GM19240 (cell line): ENCODE measurements around the gene TMED10.
"Not testable (repeated sequence)": the region's sequence is repeated elsewhere in the genome, so short reads cannot be mapped to it uniquely, and the experiment has no call there.

Experiments
- DNase-seq: peaks from one replicate; pipeline ENCODE4 v3.0.0; 2011; ENCODE audit warnings: low spot score; ENCODE audit not compliant: insufficient read length

TMED10 gene

DNA sequence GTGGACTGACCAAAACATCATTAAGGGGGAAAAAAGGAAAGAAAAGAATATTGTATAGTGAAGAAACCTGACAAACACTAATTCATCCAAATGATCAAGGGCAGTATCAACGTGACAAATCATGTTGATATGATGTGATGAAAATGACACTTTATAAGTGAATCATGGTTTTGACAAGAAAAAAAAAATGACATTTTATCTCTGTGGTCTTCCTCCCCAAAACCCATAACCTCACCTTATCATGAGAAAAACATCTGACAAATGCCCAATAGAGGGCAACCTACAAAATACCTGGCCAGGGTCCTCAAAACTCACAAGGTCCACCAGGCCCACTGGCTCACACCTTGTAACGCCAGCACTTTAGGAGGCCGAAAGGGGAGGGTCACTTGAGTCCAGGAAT is 13.8 kb downstream of the TMED10 start:
- DNase-seq, result no peak

DNA sequence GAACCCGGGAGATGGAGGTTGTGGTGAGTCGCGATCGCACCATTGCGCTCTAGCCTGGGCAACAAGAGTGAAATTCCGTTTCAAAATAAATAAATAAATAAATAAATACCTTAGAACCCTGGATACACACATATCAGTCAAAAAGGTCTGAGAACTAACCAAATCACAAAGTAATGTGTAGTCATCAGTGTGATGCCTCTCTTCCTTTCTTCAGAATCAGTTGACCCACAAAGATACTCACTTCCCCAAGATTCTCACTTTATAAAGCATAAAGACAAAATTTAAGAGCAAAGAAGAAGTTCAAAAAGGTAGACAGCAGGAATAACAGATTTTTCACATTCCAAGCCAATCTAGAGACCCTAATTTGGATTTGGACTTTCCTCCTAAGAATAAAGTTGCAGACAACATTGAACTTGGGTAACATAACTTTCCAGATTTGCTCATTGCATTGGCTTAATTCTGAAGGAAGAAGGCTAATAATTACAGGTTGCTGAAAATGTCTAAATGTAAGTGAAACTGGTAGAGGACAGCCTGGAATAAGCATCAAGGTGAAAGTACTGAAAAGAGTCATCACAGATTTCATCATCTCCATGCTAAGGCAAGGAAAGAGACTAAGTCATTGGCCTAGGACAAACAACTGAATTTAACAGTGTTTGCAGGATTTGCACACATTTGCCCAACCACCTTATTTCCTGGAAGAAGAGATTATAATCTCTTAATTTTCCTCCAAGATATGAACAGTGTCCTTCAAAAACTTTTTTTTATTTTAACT is 17.4 kb downstream of the TMED10 start:
- no peak for DNase-seq

DNA sequence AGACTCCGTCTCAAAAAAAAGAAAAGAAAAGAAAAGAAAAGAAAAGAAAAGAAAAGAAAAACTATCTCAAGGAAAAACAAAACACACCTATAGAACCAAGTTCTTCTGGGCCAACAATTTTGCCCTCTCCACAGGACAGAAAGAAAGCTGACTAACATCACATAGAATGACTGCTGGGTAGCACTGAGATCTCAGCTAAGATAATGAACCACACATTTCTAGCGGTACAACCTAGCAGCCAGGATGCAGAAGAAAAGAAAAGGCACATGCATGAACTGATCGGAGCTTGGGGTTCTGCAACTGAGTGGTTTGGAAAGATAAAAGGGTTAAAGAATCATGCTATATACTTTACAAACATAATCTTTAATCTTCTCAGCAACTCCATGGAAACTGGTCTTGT is 19.5 kb downstream of the TMED10 start:
- DNase-seq, result no peak

DNA sequence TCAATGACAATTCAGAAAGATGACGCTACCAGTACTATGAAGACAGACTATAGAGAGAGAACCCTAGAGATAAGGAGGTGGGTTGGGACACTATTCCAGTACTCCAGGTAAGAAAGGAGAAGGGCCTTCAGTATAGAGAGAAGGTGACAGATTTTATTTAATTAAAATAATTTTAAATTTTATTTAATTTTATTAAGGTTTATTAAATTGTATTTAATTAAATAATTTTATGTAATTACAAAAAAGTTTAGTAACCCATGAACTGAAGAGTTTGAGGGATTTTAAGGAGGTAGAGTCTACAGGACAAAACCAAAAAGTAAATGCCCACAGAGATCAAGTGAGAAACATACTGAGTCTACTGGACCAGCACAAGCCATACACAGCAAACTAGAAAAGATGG is 20.3 kb downstream of the TMED10 start:
- DNase-seq, result no peak

DNA sequence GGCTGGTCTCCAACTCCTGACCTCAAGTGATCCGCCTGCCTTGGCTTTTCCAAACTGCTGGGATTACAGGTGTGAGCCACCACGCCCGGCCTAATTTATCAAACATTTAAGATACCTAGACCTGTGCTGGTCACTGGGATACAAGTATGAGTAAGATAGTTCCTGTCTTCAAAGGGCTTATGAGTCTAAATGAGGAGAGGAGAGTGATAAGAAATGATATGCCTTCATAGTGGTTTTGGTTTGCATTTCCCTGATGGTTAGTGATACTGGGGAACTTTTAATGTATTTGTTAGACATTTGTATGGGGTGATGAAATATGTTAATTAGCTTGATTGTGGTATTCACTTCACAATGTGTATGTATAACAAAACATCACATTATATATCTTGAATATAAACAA is 21.2 kb downstream of the TMED10 start:
- DNase-seq, result no peak

DNA sequence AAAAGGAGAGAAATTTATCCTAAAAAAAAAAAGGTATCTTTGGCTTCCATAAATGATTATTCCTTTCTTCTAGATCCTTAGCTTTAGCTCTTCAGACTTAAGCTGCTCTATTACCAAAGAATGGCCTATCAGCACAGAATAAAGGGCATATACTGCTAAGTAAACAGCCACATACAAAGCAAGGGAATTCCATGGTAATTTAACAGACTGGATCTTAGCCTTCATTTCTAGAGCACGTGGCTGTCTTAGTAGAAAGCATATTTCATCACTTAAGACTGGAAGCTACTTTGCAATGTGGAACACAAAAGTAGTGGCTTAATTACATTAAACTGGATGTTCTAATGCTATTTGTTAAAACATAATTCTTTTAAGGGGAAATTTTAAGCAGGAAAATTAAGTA is 23.1 kb downstream of the TMED10 start:
- DNase-seq, result no peak

DNA sequence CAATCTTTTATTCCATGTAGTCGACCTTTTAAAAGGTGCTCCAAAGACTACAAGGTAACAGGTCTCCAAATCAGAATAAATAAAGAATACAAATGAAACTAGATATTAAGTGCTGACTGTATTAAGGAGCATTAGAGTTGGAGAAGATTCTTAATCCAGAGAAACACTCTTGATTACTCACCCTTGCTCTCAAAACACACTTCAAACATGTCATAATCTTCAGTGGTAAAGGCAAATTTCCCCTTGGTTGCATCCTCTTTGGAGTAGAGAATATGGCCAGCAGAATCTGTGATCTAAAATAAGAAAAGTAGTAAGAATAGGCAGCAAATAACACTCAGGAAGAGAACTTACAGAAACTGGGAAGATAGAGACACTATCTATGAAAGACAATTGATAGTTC is 24.6 kb downstream of the TMED10 start:
- no peak for DNase-seq

DNA sequence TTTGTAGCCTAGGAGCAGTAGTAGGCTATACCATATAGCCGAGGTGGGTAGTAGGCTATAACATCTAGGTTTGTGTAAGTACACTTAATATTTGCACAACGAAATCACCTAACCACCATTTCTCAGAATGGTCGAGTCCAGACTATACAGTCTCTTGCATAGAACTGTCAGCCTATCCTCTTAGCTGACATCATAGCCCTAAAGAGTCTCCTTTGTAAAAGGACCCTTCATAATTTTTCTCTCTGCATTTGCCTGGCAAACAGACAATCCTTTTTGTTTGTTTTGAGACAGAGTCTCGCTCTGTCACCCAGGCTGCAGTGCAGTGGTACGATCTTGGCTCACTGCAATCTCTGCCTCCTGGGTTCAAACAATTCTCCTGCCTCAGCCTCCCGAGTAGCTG is 25.8 kb downstream of the TMED10 start:
- DNase-seq, result not testable (repeated sequence)

DNA sequence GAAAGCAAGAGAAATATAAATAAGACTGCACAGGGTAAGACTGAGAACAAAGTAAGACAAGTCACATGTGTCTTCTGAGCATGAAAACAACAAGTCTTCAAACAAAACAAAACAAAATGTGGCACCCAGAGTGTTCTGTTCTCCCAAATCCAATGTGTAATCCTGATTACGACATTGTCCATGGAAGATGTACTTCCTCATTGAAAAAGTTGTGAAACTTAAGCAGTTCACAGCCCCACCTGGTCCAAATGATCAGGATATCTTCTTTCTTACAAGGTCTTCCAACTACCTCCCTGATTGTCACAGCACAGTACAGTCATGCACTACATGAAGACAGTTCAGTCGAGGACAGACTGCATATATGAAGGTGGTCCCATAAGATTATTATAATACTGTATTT is 26.3 kb downstream of the TMED10 start:
- DNase-seq, result no peak

DNA sequence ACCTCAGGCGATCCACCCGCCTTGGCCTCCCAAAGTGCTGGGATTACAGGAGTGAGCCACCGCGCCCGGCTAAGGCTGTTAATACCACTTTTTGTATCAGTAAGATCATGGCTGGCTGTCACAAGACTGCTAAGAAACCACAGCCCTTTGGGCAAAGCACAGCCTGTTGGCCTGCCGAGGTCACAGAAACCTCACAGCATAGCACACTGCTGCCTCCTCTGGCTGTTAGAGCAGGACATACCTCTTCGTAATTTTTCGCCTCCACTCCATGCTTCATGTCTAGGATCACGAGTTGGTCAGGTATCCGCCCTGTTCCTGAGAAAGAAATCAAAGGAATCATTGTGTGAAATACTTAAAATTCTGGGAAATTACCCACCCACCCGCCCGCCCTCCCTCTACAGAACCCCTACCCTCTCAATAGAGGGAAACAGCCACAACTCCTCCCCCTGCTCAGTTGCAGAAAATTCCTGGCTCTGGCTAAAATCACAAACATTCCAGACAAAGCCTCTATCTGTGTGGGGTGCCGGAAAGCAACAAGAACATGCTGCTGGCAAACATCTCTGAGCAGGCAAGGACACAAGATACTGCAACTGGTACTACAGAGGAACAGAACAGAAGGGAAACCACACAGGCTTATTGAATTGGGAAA is 28.9 kb downstream of the TMED10 start:
- DNase-seq, result no peak

DNA sequence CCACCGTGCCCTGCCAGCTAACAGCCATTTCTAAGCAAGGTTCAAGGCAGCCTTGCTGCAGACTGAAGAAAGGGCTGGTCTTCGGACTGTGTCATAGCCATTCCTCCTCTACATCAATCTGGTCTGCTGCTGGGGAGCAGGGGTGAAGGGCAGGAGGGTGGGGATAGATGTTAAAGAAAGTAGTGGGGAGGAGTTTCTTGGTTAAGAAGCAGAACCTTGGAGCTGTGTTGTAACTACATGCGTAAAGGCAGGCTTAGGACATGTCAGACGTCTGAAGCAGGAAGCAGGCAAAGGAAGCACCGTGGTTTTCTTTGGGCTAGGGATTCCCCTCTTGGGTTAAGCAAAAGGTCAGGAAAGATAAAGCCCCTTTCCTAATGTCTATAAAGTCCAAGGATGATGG is 31.5 kb downstream of the TMED10 start:
- no peak for DNase-seq

DNA sequence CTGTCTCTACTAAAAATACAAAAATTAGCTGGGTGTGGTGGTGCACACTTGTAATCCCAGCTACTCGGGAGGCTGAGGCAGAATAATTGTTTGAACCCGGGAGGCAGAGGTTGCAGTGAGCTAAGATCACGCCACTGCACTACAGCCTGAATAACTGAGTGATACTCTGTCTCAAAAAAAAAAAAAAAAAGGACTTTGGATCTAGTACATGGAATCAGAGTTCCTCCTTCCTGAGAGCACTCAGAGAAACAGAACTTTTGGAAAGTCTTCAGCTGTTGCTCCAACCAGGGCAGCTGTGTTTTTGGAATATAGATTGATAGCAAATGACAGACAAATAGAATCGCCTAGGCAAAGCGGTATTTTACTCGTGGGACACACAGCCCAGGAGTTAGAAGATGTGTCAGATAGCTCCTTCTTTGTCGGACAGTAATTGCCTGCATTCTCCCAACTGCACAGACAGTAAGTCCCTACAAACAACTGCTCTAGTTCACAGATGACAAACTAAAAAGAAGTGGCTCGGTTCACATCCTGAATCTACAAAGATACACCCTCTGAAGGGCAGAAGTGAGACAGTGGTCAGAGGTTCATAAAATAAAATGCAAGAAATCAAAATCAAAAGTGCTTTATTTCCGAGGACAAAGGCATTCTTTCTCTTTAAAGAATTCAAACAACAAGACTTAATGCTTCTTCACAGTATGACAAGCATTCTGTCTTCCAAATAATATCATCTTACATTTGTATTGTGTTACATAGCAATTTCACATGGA is 32.5 kb downstream of the TMED10 start:
- no peak for DNase-seq

DNA sequence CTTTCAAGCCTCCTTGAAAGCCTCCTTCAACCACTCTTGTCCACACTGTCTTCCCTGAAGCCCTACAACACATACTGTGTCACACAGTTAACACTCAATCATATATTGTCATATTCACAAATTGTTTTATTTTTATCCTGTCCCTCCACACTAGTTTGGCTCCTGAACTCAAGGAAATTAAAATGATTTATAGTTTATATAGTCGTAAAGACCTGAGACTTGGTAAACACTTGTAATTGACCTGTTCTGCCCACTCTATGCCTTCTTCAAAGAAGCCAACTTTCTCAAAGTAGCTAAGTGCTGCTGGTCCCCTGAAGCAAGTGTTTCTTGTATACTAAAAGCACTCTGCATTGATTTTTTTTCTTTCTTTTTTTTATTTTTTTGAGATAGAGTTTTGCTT is 33.9 kb downstream of the TMED10 start:
- no peak for DNase-seq

DNA sequence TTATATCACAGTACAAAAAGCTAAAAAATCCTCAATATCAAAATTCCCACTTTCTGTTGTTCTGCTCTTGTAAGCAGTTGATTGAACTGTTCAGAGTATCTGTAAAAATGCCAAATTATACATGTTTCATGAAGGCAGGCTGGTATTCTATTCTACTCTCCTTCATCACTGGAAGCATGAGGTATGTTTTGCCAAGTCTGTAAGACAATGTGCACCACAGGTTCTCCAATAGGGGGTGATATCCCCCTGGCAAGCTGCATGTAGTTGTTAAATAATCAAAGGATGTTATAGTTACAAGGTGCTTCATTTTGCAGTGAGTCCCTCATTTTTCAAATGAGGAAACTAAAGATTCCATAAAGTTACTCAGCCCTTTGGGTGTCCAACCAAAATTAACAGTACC is 34.4 kb downstream of the TMED10 start:
- DNase-seq, result no peak

DNA sequence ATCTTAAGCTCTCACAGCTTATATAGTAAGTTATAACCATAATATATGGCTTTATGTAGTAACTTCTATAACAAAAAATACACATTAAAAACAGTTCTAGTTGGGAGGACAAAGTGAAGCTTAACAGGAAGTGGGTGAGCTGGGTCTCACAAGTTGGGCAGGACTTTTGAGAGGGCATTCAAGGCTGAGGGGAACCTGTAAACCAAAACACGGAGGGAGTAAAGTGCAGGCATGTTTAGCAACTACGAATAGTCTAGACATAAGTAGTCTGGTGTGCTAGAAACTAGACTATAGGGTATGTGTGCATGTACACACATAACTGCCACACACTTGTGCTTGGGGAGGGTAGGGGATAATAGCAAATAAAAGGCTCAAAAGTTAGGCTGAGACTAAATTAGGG is 35.4 kb downstream of the TMED10 start:
- no peak for DNase-seq

DNA sequence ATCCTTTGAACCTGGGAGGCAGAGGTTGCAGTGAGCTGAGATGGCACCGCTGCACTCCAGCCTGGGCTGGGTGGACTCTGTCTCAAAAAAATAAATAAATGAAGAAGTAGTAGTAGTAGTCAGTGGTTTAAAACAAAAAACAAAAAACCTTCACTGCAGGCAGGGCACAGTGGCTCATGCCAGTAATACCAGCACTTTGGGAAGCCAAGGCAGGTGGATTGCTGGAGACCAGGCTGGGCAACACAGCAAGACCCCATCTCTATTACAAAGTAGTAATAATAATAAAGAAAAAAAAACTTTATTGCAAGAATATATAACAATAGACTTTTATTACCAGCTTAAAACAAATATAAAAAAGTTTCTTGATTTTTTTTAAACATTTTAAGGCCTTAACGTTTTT is 35.8 kb downstream of the TMED10 start:
- DNase-seq, result no peak

DNA sequence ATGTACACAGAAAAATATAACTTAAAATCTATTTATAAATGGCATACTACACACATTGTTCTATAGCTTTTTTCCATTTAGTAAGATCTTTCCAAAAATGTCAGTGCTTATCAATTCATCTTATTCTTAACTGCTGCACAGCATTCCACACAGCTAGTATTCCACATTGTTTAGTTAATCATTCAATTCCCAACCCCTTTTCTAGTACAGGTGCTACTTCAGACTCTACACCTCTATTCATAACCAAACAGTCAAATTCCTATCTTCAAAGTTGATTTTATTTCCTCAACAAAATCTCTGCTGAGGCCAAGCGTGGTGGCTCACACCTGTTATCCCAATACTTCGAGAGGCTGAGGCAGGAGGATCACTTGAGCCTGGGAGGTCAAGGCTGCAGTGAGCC is 37.2 kb downstream of the TMED10 start:
- DNase-seq, result no peak

DNA sequence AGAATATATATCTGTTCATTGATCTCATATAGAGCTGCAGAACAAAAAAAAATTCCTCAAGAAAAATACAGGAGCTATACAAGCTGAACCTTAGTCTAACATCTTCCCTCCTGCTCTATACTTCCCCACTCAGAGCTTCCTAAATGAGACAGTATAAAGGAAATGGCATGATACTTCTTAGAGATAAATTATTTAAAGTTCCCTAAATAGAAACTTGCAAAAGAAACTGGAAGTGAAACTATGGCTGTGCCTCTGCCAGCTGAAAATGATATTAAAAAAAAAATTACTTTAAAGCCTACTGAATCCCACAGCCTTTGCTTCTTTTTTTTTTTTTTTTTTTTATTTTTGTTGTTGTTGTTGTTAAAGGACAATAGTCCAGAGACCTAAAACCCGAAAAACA is 37.9 kb downstream of the TMED10 start:
- DNase-seq, result no peak

DNA sequence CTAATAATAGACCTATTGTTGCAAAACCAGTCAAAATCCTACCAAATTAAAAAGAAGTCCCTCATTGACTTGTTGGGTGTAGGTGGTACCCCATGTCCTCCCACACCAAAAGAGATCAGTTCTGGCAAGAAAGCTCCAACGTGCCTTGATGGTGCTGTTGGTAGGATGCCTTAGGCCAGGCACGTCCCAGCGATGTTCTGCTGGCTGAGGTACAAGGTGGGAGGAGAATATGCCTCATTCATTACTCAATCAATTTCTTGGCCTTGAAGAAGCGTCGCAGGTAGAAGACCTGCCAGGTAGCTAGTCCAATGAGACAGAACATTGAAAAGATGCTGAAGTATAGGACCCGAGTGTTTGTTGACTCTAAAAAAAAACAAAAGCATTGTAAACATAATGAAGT is 41.8 kb downstream of the TMED10 start:
- DNase-seq, result no peak

DNA sequence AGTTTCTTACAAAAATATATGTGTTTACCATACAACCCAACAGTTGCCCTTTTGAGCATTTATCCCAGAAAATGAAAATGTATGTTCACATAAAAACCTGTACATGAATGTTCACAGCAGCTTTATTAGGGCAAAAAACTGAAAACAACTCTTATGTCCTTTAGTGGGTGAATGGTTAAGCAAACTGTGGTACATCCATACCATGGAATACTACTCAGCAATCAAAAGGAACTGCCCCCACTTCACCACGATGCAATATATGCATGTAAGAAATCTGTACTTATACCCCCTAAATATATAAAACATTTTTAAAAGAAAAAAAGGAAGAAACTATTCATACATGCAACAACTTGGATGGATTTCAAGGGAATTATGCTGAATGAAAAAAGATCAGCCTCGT is 42.8 kb downstream of the TMED10 start:
- DNase-seq, result no peak

DNA sequence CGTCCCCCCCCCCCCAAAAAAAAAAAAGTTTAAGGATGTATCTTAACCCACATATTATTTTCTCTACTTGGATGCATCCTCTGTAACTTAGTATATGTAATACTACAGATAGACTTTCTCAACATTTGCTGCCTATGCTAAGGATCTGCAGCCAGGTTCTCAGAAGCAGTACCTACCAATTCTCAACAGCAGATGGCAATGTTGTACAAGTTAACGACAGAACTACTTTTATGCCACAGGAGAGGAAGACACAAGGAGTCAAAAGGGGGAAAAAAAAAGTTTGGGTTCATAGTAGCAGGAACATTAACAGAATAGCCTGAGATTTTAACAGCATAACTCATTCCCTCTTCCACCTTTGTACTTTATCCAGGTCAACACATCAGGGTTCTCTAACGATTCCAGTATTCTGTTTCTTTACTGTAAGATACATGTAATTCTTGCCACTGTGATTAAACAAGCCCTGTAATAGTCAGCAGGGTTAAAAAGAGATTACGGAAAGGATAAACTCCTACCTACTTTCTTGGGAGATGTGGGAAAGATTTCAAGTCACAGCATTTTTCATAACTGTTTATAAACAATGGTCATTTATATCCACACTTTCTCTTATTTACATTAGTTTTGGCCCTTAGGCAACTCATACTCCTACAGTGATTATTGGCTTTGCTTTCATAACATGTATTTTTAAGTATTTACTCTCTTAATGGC is 43.9 kb downstream of the TMED10 start:
- DNase-seq, result no peak

DNA sequence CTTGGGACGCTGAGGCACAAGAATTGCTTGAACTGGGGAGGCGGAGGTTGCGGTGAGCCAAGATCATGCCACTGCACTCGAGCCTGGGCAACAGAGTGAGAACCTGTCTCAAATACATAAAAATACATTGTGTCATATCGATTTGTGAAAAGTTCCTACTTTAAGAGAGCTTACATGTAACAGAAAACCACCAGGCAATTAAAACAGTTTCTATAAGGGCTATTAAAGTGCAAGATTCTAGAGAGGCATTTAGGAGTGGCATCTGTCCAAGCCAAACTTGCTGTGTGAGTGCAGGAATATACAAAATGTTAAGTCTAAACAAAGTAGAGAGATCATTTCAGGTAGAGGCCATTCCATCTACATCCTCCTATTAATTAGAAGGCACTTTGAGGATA is 47.8 kb downstream of the TMED10 start:
- no peak for DNase-seq
